Activated naive CD4-positive, alpha-beta T cell (primary cell): ENCODE results near the gene COPA.

Source experiments
- DNase-seq, 4 experiments: peaks; one replicate each; lab custom pipeline; 2025; lab: John Stamatoyannopoulos, UW

COPA gene

GRCh38 chr1:160264795-160265307 is 78.2 kb downstream of the COPA start:
- no peak for DNase-seq

- peak; percentile 91 to 96 (median 94) for DNase-seq
Observed at GRCh38 chr1:160261893-160262794, 80.9 kb downstream of the COPA start, which contains the start of gene DCAF8. DCAF8 (minus strand) TSS chr1:160262549; CDS start chr1:160244008, 18,541 bp downstream.

- peak in 3 of 4 experiments; percentile 25 to 33 (median 31) for DNase-seq
Observed at GRCh38 chr1:160261556-160261892, 81.5 kb downstream of the COPA start.

GRCh38 chr1:160260406-160261382 is 82.4 kb downstream of the COPA start:
- no peak for DNase-seq

- DNase-seq, result no peak
Observed at GRCh38 chr1:160258177-160258798, 84.8 kb downstream of the COPA start.

- no peak for DNase-seq
Observed at GRCh38 chr1:160257411-160258015, 85.5 kb downstream of the COPA start.

GRCh38 chr1:160256396-160257046 is 86.5 kb downstream of the COPA start:
- DNase-seq, result no peak

GRCh38 chr1:160255781-160256300 is 87.2 kb downstream of the COPA start:
- no peak for DNase-seq

GRCh38 chr1:160251687-160252526 is 91.1 kb downstream of the COPA start:
- DNase-seq, result peak in 2 of 4 experiments; percentile 3 to 43

GRCh38 chr1:160251011-160251410 is 92.0 kb downstream of the COPA start:
- no peak for DNase-seq

- no peak for DNase-seq
Observed at GRCh38 chr1:160247053-160247452, 96.0 kb downstream of the COPA start.

- DNase-seq, result no peak
Observed at GRCh38 chr1:160245434-160245833, 97.6 kb downstream of the COPA start.

GRCh38 chr1:160244209-160244608 is 98.8 kb downstream of the COPA start:
- DNase-seq, result no peak

- no peak for DNase-seq
Observed at GRCh38 chr1:160243767-160244166, 99.3 kb downstream of the COPA start.

GRCh38 chr1:160239582-160240299 is 103.3 kb downstream of the COPA start:
- DNase-seq, result no peak
